IMR-90 (cell line): ENCODE results near the gene TVP23B. TPM values are rescaled to one million over a fixed set of nuclear protein-coding genes. Genes with fewer than 3 reads are reported as not detected.
"Not testable (repeated sequence)": the region's sequence is repeated elsewhere in the genome, so short reads cannot be mapped to it uniquely, and the experiment has no call there.

ENCODE experiments used
- ATAC-seq: fragments of 200-7000 bp; cut with Tn5 transposase; 2 replicates; pipeline ENCODE4 v1.9.1; 2020; ENCODE audit warnings: low read depth, mild to moderate bottlenecking, moderate library complexity
- BruUV-seq: library from RNA; stranded (reverse); fragments of 400-500 nt; replicated peaks from 2 replicates; lab custom pipeline; 2021; lab: Mats Ljungman, UMichigan
- CTCF ChIA-PET: fragments of 300-600 bp; formaldehyde crosslinking; extraction: SDS; loops from one replicate; lab custom pipeline; 2021; ENCODE audit warnings: antibody characterized with exemption; lab: Yijun Ruan, JAX
- POLR2A ChIA-PET: fragments of 300-600 bp; sonication (Branson Sonifier 250); formaldehyde crosslinking; loops from one replicate; lab custom pipeline; 2022; ENCODE audit warnings: antibody characterized with exemption; ENCODE audit not compliant: unreplicated experiment; lab: Charles Lee
- DNase-seq: peaks from one replicate; pipeline ENCODE4 v3.0.0; 2013
- H2AFZ ChIP-seq: replicated peaks from 2 replicates; pipeline ENCODE3; 2013; ENCODE audit warnings: low read length, mild to moderate bottlenecking; ENCODE audit not compliant: poor library complexity
- H2AK5ac ChIP-seq: 2 replicates; pipeline ENCODE4 v1.6.1; 2013; ENCODE audit warnings: low read depth, low read length, inconsistent platforms
- H2AK9ac ChIP-seq: replicated peaks from 2 replicates; pipeline ENCODE3; 2013; ENCODE audit warnings: mild to moderate bottlenecking, low read depth, low read length, moderate library complexity; ENCODE audit not compliant: poor library complexity
- H2BK120ac ChIP-seq: 2 replicates; pipeline ENCODE4 v1.6.1; 2013; ENCODE audit warnings: low read depth, low read length, inconsistent platforms
- H2BK15ac ChIP-seq: 3 replicates; pipeline ENCODE4 v1.6.1; 2013; ENCODE audit warnings: low read depth, low read length, inconsistent platforms
- H2BK20ac ChIP-seq: 2 replicates; pipeline ENCODE4 v1.6.1; 2013; ENCODE audit warnings: low read depth, mild to moderate bottlenecking, inconsistent platforms, low read length, moderate library complexity
- H2BK5ac ChIP-seq: 2 replicates; pipeline ENCODE4 v1.6.1; 2013; ENCODE audit warnings: mild to moderate bottlenecking, low read depth, low read length, inconsistent platforms; ENCODE audit not compliant: poor library complexity, severe bottlenecking
- H3K14ac ChIP-seq: replicated peaks from 2 replicates; pipeline ENCODE4 v1.6.1; 2013; ENCODE audit warnings: low read depth, low read length, inconsistent platforms
- H3K18ac ChIP-seq: 2 replicates; pipeline ENCODE4 v1.6.1; 2013; ENCODE audit warnings: low read depth, low read length, control low read depth
- H3K23ac ChIP-seq: 2 replicates; pipeline ENCODE4 v1.6.1; 2013; ENCODE audit warnings: low read depth, low read length, inconsistent platforms
- H3K27ac ChIP-seq: 2 replicates; pipeline ENCODE4 v1.5.1; 2013; ENCODE audit warnings: mild to moderate bottlenecking, control low read depth, low read length; ENCODE audit not compliant: insufficient read depth
- H3K27me3 ChIP-seq: 2 replicates; pipeline ENCODE4 v1.6.1; 2013; ENCODE audit warnings: low read length; ENCODE audit not compliant: control insufficient read depth, insufficient read depth
- H3K36me3 ChIP-seq: 2 replicates; pipeline ENCODE4 v1.6.1; 2013; ENCODE audit warnings: low read length, mixed read lengths; ENCODE audit not compliant: control insufficient read depth, insufficient read depth
- H3K4ac ChIP-seq: 2 replicates; pipeline ENCODE4 v1.6.1; 2013; ENCODE audit warnings: low read depth, low read length, inconsistent platforms
- H3K4me1 ChIP-seq: 2 replicates; pipeline ENCODE4 v1.6.1; 2013; ENCODE audit warnings: low read length, mixed read lengths; ENCODE audit not compliant: control insufficient read depth, insufficient read depth
- H3K4me2 ChIP-seq: 2 replicates; pipeline ENCODE4 v1.6.1; 2013; ENCODE audit warnings: low read depth, mild to moderate bottlenecking, control low read depth, low read length, moderate library complexity
- H3K4me3 ChIP-seq: 2 replicates; pipeline ENCODE4 v1.5.1; 2013; ENCODE audit warnings: low read depth, mild to moderate bottlenecking, control low read depth, low read length, moderate library complexity; ENCODE audit not compliant: insufficient read depth
- H3K56ac ChIP-seq: 2 replicates; pipeline ENCODE4 v1.6.1; 2013; ENCODE audit warnings: low read length, inconsistent platforms; ENCODE audit not compliant: insufficient read depth; ENCODE audit errors: extremely low read depth
- H3K79me1 ChIP-seq, 2 experiments: 2 replicates each; pipeline ENCODE4 v1.6.1; 2013; ENCODE audit warnings: low read length in 2 of 2, inconsistent platforms in 1 of 2, low read depth in 1 of 2
- H3K9ac ChIP-seq: 2 replicates; pipeline ENCODE4 v1.6.1; 2013; ENCODE audit warnings: low read depth, low read length, control low read depth
- H3K9me1 ChIP-seq: 2 replicates; pipeline ENCODE4 v1.6.1; 2013; ENCODE audit warnings: low read length, inconsistent platforms; ENCODE audit not compliant: insufficient read depth
- H3K9me3 ChIP-seq: 2 replicates; pipeline ENCODE4 v1.6.1; 2013; ENCODE audit warnings: low read length; ENCODE audit not compliant: control insufficient read depth, insufficient read depth
- H4K20me1 ChIP-seq: 2 replicates; pipeline ENCODE4 v1.6.1; 2013; ENCODE audit warnings: low read length, inconsistent platforms; ENCODE audit not compliant: insufficient read depth
- H4K5ac ChIP-seq: 2 replicates; pipeline ENCODE4 v1.6.1; 2013; ENCODE audit warnings: mild to moderate bottlenecking, low read depth, low read length, control low read depth
- H4K8ac ChIP-seq, 2 experiments: 2 replicates each; pipeline ENCODE4 v1.6.1; 2013; ENCODE audit warnings: low read depth in 2 of 2, low read length in 2 of 2, control low read depth in 1 of 2, inconsistent platforms in 1 of 2
- H4K91ac ChIP-seq: 2 replicates; pipeline ENCODE4 v1.6.1; 2013; ENCODE audit warnings: low read depth, low read length, inconsistent platforms; ENCODE audit not compliant: insufficient read depth
- WGBS, 2 experiments: methylation state at CpG; one replicate each; pipeline versions ENCODE4 v1.1.5 to v1.1.7; 2013; ENCODE audit warnings: missing lambda C conversion rate in 2 of 2; ENCODE audit not compliant: insufficient read length in 1 of 2; ENCODE audit errors: extremely low coverage in 2 of 2; 5-methylcytosine and 5-hydroxymethylcytosine counted together
- dilution Hi-C: fragments of 300-500 bp; cut with HindIII; formaldehyde crosslinking; loops from one replicate; pipeline ENCODE4 v1.14.3; 2018; ENCODE audit warnings: low sequenced_read_pairs; ENCODE audit not compliant: unreplicated experiment
- in situ Hi-C: fragments of 300-500 bp; cut with MboI; formaldehyde crosslinking; loops from 3 replicates; pipeline ENCODE4 v1.14.3; 2019; ENCODE audit warnings: low sequenced_read_pairs, inconsistent platforms, mixed read lengths
- intact Hi-C: fragments of 100-400 bp; cut with micrococcal nuclease; formaldehyde crosslinking; loops from 2 replicates; pipeline ENCODE4 v1.10.0; 2022
- polyA plus RNA-seq, 3 experiments: library from polyadenylated mRNA; depleted of rRNA; stranded (reverse); fragments of >200 nt; gene quantifications; 2 replicates each; pipeline ENCODE4 v1.2.3, GENCODE V29; 2012; ENCODE audit warnings: low replicate concordance in 1 of 3
- total RNA-seq: library from RNA; depleted of rRNA; stranded (reverse); fragments of >200 nt; gene quantifications from 2 replicates; pipeline ENCODE4 v1.2.3, GENCODE V29; 2012

TVP23B gene
- total and polyA plus RNA-seq, 2 of the 4 experiments (the other 2 are of a cell fraction), result 30.9 to 35.7 TPM

DNA sequence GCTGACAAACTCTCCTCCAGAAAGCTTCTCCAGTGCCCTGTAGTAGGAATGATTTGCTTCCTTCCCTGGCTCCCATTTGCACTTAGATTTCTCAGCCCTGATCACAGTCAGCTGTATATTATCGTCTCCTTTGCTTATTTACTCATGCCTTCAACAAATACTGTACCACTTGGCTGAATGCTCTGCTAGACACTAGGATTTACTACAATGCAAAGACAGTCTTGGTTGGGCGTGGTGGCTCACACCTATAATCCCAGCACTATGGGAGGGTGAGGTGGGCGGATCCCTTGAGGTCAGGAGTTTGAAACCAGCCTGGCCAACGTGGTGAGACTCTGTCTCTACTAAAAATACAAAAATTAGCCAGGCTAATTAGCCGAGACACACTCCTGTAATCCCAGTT, 5.9 kb downstream of the TVP23B start:
- H2BK120ac ChIP-seq, H3K27me3 ChIP-seq, H3K4me3 ChIP-seq, in situ Hi-C loops, CTCF ChIA-PET, POLR2A ChIA-PET, H2AK9ac ChIP-seq, H2BK15ac ChIP-seq, H3K4me2 ChIP-seq, H3K27ac ChIP-seq, H3K18ac ChIP-seq, H3K9me1 ChIP-seq, H4K5ac ChIP-seq, H4K20me1 ChIP-seq, intact Hi-C loops, H3K36me3 ChIP-seq, H3K4ac ChIP-seq, H3K9me3 ChIP-seq, ATAC-seq, H2AK5ac ChIP-seq, H3K14ac ChIP-seq, H3K4me1 ChIP-seq, H4K8ac ChIP-seq, H4K91ac ChIP-seq, H2BK20ac ChIP-seq, dilution Hi-C loops, DNase-seq, H2AFZ ChIP-seq, BruUV-seq, H3K56ac ChIP-seq, H3K23ac ChIP-seq, H2BK5ac ChIP-seq, H3K9ac ChIP-seq: not testable (repeated sequence)
- no CpG with 5 or more reads among the region's 5 CpGs for WGBS, 2 experiments
- peaks cover 4 to 22% of the 10 kb centered on the region in 2 experiments; a peak in 3 of 4 replicates for H3K79me1 ChIP-seq

- H3K4me3 ChIP-seq, H3K27ac ChIP-seq, dilution Hi-C loops, H2BK120ac ChIP-seq, H3K36me3 ChIP-seq, ATAC-seq, H2AK5ac ChIP-seq, H3K18ac ChIP-seq, H3K9ac ChIP-seq, H4K20me1 ChIP-seq, in situ Hi-C loops, H3K4ac ChIP-seq, H3K23ac ChIP-seq, H2AK9ac ChIP-seq, H4K8ac ChIP-seq, H3K56ac ChIP-seq, H2BK20ac ChIP-seq, intact Hi-C loops, H4K91ac ChIP-seq, BruUV-seq, H3K9me3 ChIP-seq, H3K4me1 ChIP-seq, POLR2A ChIA-PET, H3K14ac ChIP-seq, H2BK15ac ChIP-seq, H4K5ac ChIP-seq, H3K9me1 ChIP-seq, H3K27me3 ChIP-seq, H2BK5ac ChIP-seq, H3K4me2 ChIP-seq, H2AFZ ChIP-seq, CTCF ChIA-PET, DNase-seq: not testable (repeated sequence)
- peaks cover 0 to 10% of the 10 kb centered on the region in 2 experiments; a peak in 1 of 4 replicates for H3K79me1 ChIP-seq
- whole genome bisulfite sequencing, 2 experiments, result no CpG with 5 or more reads among the region's 1 CpG
Measured at GRCh38 chr17:18791402-18791801, 10.4 kb downstream of the TVP23B start.
